GM21360 (cell line): ENCODE measurements around the gene GRIA4.

Source experiments
- ATAC-seq: cut with Tn5 transposase; IDR thresholded peaks from one replicate; pipeline ENCODE4 v1.9.1; 2021; ENCODE audit warnings: mild to moderate bottlenecking, moderate library complexity; ENCODE audit not compliant: unreplicated experiment

The GRIA4 gene

DNA sequence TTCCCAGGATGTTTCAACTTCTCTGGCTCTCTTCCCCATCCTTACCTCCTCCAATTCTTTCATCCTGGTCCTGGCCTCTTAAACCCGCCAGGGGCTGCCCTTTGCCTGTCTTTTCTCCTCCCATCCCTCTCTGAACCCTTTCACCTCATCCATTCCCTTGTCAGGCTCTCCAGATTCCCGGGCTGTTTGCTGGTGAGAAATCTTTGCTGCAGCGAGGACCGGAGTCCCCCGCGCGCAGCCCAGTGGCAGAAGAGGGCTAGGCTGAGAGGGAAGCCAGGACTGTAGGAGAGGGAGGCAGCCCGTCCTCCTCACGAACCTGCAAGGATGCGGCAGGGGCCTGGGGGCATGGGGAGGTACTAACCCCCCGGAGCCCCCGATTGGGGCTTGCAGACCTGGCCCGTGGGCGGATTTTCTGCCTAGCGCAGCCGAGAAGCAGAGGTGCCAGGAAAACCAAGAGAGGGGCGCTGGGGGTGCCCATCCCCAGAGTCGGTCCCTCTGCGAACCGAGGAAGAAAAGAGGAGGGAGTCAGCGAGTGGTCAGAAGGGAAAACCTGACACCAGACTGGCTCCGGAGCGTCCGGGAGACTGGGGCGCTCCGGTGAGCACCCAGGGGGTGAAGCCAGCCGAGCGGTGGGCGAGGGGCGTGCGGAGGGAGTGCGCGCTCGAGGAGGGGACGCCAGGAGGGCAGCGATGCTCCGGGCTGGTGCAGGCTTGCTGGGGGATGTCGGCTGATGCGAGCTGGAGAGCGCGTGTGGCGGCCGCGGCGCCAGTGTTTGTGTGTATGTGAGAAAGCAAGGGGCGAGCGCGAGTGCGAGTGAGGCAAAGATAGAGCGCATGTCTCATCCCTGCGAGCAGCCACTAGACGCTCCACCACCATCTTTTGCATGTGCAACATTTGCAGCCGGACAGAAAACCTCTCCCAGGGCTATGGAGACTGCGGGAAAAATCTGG, at the start of gene GRIA4:
GRIA4 (plus strand) TSS at position 242 of the 950 bp plus-strand sequence. CDS start 925 bp downstream, outside the sequence.
- no peak for ATAC-seq

DNA sequence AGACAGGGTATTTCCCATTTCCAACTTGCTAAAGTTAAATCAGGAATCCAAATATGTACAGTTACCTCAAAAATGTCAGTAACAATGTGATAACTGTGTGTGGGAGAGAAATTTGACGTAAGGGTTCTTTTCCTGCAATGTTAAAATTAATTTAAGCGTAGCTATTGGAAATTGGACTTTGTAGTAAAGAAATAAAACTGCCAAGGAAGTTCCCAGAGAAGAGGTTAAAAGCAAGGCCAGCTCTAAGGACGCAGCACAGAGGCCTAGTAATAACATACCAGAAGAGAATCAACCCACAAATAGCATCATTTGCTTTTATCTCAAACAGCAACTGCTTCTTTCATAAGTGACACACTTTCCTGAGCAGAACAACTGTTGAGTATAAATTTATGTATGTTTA, 36.8 kb upstream of the GRIA4 start:
- ATAC-seq: no peak

DNA sequence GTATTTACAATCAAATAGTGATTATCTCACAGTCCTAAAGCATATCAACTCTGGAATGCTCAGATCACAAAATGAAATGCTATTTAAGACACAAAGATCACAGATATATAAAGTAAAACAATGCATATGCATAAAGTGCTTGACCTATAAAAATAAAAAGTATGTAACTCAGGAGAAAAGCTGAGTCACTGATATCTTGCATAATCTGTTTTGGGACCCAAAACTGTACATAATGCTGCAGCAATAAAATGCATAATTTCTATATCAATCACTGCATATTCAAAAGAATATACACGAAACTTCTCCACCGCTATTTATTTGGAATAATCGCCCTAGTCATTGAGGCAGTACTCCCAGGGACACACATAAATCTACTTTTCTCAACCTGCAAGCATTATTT, 34.9 kb upstream of the GRIA4 start:
- no peak for ATAC-seq

DNA sequence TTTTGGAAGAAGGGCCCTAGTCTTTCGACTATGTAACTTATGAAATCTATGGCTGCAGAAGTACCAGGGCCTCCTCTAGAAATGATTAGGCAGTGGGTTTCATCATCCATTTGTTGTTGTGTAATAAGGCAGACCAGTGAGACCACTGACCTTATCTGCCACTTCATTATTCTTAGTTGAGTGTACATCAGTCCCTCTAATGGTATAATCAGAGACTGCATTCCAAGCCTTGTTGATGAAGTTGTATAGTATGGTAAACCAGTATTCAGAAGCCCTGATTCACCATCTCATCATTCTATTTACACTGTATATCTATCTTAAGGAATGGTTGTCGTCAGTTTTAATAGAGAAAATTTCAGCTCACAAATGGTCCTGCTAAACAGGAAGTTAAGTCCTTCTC, 32.2 kb upstream of the GRIA4 start:
- ATAC-seq: no peak

DNA sequence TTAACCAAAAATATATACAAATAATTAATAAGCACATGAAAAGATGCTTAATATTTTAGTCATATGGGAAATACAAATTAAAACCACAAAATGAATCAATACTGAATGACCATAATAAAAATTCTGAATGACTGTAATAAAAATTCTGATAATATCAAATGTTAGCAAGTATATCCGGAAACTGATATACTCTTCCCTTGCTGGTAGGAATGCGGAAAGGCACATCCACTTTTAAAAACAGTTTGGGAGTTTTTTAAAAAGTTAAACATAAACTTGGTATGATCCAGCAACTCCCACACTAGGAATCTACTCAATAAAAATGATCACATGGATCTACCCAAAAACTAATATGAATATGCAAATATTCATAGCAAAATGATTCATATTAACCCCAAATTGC, 30.8 kb upstream of the GRIA4 start:
- ATAC-seq: no peak

DNA sequence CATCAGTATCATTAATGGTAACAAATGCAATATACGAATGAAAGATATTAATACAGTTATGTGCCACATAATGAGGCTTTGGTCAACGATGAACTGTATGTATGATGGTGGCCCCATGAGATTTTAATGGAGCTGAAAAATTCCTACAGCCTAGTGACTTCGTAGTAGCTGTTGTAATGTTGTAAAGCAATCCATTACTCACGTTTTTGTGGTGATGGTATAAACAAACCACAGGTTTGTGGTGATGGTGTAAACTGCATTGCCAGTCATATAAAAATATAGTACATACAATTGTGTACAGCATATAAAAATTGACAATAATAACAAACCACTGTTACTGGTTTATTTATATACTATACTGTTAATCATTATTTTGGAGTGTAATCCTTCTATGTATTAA, 27.4 kb upstream of the GRIA4 start:
- ATAC-seq: no peak

DNA sequence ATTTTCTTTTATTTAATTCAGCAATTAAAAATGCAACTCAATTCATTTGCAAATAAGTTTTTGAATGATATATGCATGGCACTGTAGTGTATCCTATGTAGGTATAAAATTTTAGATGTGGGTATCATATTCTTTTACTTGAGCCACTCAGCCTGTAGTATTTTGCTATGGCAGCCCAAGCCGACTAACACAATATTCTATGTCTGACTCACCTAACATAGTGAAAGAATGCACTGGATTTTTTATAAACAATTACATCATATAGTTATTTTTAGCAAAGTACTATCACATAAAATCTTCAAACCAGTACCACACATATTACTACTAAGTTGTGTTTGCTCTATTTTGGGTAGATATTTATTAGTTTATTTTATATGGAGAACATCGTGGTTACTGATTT, 21.9 kb upstream of the GRIA4 start:
- ATAC-seq: no peak

DNA sequence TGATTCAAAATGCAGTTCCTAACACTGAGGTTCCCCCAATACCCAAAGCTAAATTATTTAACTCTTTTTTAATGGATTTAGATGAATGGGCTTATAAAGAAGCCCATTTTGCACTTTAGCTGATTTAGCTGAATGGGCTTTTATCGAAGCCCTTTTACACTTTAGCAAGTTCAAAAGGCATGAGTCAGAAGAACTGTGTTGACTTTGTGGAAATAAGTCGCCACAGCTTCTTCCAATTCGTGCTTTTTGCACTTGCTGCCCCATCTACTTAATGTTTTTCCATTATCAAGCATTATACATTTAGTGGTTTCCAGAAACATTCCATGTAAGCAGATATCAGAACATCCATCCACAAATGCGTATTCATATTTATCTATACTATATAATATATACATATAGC, 20.5 kb upstream of the GRIA4 start:
- no peak for ATAC-seq

DNA sequence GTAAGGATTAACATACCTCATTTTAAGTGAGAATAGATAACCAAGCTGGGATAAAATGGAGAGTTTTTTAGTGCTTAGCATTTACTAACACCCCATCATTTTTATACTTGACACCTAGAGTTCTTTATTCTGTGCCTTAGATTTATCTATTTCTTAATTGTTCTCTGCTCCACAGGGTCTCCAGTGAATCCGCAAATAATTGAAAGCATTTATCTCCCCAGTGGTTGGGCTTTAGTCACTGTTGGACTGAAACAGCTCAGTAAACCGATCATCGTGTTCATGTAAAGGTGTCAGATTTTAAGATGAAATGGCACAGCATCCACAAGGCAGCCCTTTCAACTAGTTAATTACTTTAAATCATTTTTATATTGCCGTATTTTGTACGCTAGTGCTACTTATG, 17.8 kb upstream of the GRIA4 start:
- ATAC-seq: no peak

DNA sequence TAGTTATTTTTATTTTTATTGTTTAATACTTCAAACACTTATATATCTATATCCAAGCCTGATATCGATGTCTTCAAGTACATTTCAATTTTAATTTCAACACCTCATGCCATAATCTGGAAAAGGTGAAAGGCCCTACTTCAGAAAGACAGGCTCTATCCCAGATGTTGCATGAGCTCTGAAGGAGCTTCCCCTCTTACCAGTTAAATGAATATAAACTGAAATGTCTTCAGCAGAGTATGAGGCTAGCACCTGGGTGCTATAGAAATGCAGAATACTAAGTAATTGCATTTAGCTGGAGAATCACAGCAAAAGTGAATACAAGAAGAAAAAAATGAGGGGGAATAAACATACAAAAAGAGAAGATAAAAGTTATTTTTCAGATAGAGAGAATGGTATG, 11.5 kb upstream of the GRIA4 start:
- ATAC-seq: no peak

DNA sequence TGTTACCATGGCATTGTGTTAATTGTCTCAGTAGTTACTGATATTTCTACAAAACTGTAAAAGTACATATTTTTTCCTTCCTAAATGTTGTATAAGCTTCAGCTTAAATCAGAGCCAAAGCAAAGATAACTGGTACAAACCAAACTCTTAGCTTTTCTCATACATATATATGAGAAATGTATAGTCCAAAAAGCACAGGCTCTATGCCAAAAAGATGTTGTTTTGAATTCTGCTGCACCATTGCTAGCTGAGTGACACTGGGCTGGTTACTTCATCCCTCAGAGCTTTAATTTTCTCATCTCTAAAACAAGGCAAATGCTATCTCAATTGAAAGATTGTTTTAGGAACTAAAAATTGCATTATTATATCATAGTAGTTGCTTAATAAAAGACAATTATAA, 6.7 kb upstream of the GRIA4 start:
- no peak for ATAC-seq

DNA sequence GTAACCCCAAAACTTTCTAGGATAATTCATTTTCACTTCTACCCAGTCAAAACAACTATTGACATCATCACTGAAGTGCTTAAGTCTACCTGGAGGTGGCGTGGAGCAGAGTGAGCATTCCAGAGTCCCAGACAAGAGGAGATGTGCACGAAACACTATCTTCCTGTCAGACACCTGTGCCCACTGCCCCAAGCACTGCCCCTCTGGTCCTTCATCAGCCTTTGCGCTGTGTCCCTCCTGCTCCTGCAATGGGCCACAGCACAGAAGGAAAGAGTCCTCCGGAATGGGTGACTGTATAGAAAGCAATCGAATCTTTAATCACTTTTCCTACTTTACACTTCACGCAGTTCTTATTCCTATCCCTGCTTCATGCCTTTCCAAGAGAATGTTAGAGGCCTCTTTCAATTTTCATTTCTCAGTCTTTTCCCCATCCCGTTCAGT, 512 bp upstream of the GRIA4 start:
- ATAC-seq: peak; percentile 96

DNA sequence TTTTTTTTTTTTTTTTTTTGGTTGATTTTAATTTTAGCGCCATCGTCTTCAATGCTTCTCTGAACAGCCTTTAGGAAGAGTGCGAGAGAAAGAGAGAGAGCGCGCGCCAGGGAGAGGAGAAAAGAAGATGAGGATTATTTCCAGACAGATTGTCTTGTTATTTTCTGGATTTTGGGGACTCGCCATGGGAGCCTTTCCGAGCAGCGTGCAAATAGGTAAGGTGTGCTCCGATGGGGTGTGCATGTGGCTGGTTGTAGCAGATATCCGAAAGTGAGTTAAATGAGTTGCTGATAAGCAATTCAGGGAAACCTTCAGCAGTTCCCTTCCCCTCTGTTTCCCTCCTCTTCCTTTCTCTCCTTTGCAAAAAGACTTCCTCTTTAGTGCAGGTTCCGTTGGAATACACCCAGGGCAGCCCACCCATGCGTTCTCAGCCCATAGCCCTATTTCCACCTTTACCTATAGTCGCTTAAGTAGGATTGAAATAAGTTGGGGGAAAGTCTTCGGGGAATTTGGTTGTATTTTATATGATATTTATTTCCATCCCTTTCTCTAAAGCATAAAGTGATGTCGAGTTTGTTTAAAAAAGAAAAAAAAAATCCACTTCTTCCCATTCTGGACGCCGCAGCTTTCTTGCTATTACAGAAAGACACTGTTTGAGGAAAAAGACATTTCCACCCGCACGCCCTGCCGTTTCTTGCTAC, 1.1 kb downstream of the GRIA4 start:
- no peak for ATAC-seq

DNA sequence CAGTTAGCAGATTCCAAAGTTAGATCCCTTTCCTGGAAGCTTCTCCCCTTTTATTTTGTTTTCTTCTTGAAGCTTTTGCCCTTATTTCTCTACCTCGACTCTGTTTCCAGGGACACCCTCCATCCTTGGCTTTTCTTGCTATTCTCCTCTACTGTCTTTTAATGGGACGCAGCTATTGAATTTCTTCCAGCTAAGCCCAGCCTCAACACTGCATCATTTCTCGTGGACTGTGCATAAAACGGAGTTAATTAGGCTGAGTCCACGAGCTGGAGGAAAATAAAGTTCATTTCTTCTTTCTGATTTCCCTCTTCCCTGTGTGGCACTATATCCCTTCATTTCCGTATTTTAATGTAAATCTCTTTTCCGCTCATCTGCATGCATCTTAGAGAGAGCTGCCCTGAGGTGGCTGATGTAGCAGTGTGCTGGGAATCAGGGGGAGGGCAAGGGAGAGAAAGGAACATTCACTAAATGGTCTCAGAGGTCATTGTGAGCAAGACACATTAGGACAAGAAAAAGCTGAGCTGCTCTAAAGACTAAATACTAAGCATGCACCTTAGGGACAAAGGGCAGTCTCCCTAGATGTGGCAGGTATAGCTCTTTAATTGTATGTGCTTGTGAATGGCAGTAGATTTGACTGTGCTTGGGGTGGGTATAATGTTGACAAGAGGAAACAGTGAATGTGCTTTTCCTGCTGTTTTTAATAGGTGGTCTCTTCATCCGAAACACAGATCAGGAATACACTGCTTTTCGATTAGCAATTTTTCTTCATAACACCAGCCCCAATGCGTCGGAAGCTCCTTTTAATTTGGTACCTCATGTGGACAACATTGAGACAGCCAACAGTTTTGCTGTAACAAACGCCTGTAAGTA, 1.9 kb downstream of the GRIA4 start:
- no peak for ATAC-seq

DNA sequence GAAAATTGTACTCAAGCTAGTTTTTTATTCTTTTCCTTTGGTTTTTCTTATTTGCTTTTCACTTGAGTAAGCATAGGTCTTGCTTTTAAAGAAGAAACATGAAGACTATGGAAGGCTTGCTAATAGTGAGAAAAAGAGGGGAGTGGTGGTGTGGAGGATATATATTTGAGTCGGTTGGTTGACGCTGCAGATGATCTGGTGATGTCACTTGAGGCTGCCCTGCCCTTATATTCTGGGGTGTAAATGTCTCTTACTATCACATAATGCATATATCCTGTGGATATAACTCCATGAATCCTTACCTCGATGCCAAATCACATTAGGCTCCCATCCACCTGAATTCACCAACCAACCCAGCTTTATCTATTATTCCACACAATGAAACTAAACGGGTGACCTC, 2.9 kb downstream of the GRIA4 start:
- ATAC-seq: no peak

DNA sequence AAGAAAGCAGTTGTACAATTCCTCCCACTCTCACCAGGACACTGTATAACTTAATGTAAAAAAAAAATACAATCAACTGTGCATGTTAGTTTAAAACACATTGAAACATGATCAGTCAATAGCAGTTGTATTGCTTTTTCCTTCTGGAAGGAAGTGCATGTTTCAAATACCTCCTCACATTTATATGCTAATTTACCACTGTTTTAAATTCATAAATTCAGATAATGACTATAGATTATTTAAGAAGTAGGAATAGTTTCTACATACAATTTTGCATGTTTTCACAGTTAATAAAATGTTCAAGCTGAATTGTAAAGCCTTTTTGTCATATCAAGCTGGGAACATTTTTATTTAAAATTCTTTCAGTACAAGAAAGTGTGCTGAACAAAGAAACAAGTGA, 3.3 kb downstream of the GRIA4 start:
- ATAC-seq: no peak

DNA sequence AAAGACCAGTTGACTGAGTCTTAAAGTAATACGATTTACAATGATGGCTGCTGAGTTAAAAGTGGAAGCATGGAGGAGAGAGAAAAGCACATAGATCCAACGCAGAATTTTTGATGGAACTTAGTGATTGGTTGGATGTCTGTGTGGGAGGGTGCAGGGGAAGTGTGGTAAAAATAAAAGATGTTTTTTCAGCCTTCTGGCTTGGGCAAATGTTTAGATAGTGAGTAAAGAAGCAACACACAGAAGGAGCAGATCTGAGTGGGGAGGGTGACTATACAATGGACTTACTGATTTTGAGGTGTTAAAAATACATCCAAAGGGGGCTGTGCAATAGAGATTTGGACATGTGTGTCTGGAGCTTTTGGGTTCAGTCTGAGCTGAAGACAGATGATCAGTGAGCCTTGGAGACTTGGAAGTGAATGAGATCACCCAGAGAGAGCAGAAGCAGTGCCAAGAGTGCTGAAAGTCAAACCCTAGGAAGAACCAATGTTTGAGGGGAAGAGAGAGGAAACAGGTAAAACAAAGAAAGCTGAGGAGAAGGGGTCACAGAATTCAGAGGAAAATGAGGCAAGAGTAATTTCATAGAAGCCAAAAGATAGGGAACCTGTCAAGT, 8.6 kb downstream of the GRIA4 start:
- ATAC-seq: no peak

DNA sequence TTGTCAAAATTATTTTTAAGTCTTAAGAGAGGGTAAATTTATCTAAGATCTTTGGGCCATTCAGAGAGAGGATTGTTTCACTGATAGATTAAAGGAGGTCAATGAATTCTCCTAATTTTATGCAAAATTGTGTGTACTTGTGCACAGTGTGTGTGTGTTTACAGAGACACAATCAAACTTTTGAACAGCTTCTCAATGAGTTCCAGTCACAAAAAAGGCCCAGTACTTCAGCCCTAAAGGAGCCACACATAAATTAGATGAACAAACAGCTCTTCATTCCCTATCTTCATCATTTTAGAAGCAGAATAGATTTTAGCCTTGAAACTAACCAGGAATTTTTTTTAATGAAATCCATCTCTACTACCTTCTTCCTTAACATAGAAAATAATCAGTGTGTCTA, 9.7 kb downstream of the GRIA4 start:
- ATAC-seq: no peak

DNA sequence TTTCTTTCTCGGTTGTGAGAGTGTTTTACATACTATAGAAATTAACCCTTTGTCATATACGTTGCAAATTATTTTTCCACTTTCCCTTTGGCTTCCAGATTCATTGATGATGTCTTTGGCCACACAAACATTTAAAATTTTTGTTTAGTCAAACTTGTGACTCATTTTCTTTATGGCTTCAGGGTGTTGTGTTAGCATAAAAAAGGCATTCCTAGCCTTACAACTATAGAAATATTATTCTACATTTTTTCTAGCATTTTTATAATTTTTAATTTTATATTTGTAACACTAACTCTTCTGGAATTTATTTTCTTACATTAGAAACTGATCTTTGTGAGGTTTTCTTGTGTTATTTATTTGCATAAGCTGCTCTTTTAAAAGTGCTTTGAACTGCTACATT, 12.1 kb downstream of the GRIA4 start:
- ATAC-seq: no peak

DNA sequence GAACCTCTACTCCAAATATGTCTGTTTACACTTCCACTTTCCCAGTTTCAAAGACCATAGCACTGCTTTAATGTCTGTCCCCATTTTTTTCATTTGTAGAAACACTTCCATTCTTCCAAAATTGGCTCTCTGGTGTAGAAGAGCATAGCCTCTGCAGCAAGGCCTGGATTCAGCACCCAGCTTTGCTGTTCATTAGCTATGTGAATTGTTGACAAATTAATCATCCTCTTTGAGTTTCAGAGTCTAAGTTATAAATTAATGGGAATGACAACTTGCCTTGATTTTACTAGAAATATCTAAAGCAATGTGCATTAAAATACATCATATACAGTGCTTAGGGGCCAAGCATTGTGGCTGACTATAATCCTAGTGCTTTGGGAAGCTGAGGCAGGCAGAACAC, 22.4 kb downstream of the GRIA4 start:
- no peak for ATAC-seq

DNA sequence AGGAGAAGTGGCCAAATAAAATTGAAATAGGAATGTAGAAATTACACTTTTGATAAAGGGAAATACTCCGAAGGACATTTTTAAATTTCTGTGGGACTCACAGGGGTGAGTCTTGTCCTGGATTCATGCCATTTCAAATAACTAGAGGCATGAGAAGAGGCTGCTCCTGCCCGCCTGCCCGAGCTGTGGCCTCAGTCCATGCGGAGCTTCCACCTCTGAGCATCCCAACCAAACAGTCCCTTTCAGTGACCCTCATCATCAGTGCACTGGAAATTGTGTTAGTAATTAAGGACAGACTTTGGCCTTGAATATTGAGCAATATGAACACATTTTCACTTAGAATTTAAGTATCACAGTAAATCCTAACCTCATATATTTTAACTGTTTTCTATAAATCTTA, 25.6 kb downstream of the GRIA4 start:
- ATAC-seq: no peak
